ENCODE measurements around the gene FAM187B.

FAM187B gene

DNA sequence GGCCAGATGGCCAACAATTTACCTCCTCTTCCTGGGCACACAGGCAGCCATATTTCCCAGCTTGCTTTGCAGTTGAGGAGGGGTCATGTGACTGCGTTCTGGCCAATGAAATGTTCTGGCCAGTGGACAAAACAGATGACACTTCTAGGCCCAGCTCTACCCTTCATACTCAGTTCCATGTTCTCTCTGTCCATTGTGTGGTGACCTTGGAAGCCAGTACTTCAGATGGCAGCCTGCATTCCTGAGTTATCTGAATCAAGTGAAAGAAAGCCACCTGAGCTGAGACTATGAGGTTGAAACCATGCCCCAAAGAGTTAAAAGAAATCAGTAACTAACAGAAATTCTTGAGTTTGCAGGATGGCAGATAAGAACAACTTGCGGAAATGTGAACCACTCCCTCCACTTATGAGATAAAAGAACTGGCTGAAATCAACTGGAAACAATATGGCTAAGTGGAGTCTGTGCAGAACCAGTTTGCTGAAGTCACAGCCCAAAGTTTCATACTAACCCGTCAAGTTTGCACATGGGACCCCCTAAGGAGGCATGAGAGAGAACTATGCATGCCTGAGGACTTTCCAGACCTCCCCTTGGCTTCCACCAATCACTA, 8.1 kb downstream of the FAM187B start:
- TF ChIP-seq, protein P1, sequence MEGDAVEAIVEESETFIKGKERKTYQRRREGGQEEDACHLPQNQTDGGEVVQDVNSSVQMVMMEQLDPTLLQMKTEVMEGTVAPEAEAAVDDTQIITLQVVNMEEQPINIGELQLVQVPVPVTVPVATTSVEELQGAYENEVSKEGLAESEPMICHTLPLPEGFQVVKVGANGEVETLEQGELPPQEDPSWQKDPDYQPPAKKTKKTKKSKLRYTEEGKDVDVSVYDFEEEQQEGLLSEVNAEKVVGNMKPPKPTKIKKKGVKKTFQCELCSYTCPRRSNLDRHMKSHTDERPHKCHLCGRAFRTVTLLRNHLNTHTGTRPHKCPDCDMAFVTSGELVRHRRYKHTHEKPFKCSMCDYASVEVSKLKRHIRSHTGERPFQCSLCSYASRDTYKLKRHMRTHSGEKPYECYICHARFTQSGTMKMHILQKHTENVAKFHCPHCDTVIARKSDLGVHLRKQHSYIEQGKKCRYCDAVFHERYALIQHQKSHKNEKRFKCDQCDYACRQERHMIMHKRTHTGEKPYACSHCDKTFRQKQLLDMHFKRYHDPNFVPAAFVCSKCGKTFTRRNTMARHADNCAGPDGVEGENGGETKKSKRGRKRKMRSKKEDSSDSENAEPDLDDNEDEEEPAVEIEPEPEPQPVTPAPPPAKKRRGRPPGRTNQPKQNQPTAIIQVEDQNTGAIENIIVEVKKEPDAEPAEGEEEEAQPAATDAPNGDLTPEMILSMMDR (IDR thresholded peaks at IDR 0.05; ENCODE audit: control extremely low read depth, extremely low read depth, low read depth, missing control alignments): no peak
- no peak for DNase-seq (ENCODE audit: extremely low spot score)
- POLR2A ChIA-PET: no interaction called here
- CTCF ChIA-PET: interaction anchor here (0.7 kb wide), 1 partner anchor 79 kb away, joined by 3 read pairs; no protein-coding TSS in a partner anchor

DNA sequence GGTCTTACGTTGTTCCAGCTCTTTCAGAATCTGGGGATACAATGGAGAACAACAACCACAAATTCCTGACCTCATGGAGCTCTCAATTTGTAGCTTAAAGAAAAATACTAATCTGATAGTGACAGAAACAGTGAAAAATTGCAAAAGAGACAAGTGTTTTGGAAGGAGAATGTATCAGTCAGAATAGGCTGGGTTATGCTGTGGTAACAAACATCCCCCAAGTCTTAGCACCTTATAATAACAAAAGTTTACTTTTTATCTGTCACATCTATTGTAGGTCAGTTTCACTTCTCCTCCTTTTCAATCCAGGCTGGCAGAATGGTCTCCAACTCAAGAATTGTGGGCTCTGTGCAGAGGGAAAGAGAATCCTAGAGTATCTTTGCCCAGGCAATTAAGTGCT, 9.5 kb downstream of the FAM187B start:
- CTCF ChIA-PET: no interaction called here
- TF ChIP-seq, protein P1 (IDR thresholded peaks at IDR 0.05; ENCODE audit: control extremely low read depth, extremely low read depth, low read depth, missing control alignments): no peak
- POLR2A ChIA-PET: no interaction called here
- DNase-seq (ENCODE audit: extremely low spot score): no peak

DNA sequence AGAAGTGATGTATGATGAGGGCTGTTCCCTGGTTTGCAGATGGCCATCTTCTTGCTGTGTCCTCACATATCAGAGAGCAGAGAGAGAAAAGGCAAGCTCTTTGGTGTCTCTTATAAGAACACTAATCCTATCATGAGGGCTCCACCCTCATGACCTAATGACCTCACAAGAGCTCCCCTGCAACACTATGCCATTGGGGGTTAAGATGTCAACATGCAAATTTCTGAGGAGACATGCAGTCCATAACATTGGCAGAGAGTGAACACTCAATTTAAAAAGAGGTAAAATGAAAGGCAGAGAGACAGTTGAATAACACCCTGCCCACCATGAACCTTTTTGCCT, 10.9 kb downstream of the FAM187B start:
- DNase-seq (ENCODE audit: extremely low spot score): no peak
- ChIA-PET POLR2A (no interaction called here), CTCF (interaction anchor here (1.4 to 2.2 kb wide), 3 partner anchors 24 to 82 kb away, joined by 5 to 8 read pairs (median 6); partner anchors contain the start of gene LGI4)
- TF ChIP-seq, protein P1 (IDR thresholded peaks at IDR 0.05; ENCODE audit: control extremely low read depth, extremely low read depth, low read depth, missing control alignments): no peak

DNA sequence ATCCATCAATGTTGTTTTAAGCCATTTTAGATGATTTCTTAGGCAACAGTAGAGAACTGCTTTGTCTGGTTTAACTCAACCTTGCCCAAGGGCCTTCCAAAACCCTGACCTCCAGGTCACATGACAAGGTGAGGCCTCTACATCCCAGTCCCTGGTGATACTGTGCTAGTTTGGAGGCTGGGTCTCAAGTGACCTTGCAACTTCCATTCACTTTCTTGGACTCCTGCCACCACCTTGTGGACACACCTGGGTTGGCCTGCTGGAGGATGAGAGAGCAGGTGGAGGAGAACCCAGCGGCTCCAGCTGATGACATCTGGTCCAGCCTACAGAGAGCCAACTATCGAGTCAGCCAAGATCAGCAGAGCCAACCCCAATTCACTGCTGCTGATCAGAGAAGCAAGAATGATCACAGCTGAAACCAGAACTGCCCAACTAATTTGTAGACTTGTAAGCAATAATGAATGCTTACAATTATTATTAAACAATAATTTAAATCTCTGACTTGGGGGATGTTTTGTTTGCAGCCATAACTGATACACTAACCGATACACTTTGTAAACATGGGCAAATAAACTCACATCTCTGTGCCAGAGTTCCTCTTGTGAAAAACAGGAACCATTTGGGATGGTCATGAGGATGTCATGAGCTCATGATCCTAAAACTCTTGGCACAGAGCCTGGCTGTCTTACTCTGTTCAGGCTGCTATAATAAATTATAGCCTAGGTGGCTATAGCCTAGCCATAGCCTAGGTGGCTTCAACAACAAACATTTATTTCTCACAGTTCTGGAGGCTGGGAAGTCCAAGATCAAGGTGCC, 11.5 kb downstream of the FAM187B start:
- peak; percentile 30 for DNase-seq (ENCODE audit: extremely low spot score)
- CTCF ChIA-PET: interaction anchor here (1.4 to 2.2 kb wide), 3 partner anchors 25 to 81 kb away, joined by 5 to 8 read pairs (median 6); partner anchors contain the start of gene LGI4
- TF ChIP-seq, protein P1 (IDR thresholded peaks at IDR 0.05; ENCODE audit: control extremely low read depth, extremely low read depth, low read depth, missing control alignments): peak; percentile 44
- POLR2A ChIA-PET: no interaction called here

DNA sequence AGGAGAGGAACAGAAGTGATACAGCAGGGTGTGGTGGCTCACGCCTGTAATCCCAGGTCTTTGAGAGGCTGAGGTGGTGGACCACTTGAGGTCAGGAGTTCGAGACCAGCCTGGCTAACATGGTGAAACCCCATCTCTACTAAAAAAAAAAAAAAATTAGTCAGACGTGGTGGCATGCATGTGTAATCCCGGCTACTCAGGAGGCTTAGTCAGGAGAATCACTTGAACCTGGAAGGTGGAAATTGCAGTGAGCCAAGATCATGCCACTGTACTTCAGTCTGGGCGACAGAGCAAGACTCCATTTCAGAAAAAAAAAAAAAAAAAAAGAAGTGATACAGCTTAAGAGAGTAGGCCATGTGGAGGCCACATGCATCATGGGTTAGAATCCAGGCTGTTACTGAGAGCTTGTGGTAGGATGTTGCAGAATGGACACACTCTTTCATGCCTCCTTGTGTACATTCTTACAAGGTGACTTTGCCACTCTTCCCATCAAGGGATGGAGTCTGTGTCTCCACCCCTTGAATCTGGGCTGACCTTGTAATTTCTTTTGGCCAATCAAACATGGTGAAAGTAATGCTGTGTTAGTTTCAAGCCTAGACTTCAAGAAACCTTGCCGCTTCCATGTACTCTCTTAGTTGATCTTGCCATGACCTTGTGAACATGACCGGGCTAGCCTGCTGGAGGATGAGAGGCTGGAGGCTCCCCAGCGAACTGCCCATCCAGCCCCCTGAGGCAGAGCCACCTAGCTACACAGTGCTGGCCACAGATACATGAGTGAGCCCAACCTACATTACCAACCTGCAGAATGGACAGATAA, 12.3 kb downstream of the FAM187B start:
- ChIA-PET CTCF (interaction anchor here (1.5 to 2.2 kb wide), 2 partner anchors 75 to 81 kb away, joined by 6 to 8 read pairs; partner anchors contain the start of gene LGI4), POLR2A (no interaction called here)
- no peak for DNase-seq (ENCODE audit: extremely low spot score)
- TF ChIP-seq, protein P1 (IDR thresholded peaks at IDR 0.05; ENCODE audit: control extremely low read depth, extremely low read depth, low read depth, missing control alignments): no peak

DNA sequence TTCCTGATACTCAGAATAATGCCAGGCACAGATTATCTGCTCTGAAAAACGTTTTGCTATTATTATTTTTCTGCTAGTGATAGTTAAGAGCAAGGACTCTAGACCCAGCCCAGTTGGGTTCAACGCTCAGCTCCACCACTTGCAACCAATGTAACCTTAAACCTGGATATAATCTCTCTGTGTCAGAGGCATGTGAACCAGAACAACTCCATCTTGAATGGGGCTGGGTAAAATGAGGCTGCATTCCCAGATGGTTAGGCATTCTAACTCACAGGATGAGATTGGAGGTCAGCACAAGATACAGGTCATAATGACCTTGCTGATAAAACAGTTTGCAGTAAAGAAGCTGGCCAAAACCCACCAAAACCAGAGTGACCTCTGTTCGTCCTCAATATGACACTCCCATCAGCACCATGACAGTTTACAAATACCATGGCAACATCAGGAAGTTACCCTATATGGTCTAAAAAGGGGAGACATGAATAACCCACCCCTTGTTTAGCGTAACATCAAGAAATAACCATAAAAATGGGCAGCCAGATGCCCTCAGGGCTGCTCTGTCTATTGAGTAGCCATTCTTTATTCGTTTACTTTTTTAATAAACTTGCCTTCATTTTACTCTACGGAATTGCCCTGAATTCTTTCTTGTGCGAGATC, 13.6 kb downstream of the FAM187B start:
- no peak for DNase-seq (ENCODE audit: extremely low spot score)
- POLR2A ChIA-PET: no interaction called here
- TF ChIP-seq, protein P1 (IDR thresholded peaks at IDR 0.05; ENCODE audit: control extremely low read depth, extremely low read depth, low read depth, missing control alignments): no peak
- CTCF ChIA-PET: interaction anchor here (1.6 kb wide), 1 partner anchor 52 kb away, joined by 4 read pairs; no protein-coding TSS in a partner anchor
